Activated naive CD4-positive, alpha-beta T cell treated with Interleukin-2 at 50 U/mL for 16 hours (primary cell): ENCODE results near the gene CDH22.

Source experiments
- DNase-seq: peaks from one replicate; pipeline ENCODE4 v3.0.0-alpha.2; 2020

CDH22 gene

DNA sequence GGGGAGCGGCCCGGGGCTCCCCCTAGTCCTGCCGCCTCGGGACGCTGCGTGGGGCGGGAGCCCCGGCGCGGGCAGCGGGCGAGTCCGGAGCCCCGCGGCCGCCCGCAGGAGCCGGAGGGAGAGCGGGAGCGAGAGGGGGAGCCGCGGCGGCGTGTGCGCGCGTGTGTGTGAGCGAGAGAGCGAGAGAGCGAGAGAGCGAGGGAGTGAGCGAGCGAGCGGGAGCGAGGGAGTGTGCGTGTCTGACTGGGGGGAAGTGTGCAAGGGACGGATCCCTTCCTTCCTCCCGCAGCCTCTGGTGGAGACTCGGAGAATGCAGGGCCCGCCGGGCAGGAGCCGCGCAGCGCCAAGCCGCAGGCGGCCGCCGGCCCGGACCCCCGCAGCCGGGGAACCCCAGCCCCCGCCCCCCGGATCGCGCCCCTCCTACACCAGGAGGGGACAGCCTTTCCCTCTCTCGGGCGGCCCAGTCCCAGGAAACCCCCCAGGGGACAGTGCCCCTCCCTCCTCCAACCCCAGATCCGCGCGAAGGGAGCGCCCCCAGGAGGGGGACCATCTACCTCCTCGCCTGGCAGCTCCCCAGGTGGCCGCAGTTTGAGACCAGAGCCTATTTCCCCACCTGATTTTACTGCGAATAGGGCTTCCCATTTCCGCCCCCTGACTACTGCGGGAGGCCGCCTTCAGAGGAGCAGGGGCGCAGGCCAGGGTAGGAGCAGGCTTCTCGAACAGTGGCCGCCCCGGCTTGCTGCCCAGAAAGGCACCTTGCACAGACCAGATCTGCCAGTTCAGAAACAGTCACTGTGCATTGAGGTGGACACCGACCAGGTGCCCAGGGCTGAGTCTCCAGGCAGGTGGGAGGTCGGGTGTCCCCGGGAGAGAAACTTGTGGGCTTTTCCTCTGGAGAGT is at the start of gene CDH22:
CDH22 (minus strand) TSS at position 241 of the 900 bp plus-strand sequence. CDS start 57,204 bp downstream, outside the sequence.
- DNase-seq, result peak; percentile 44

DNA sequence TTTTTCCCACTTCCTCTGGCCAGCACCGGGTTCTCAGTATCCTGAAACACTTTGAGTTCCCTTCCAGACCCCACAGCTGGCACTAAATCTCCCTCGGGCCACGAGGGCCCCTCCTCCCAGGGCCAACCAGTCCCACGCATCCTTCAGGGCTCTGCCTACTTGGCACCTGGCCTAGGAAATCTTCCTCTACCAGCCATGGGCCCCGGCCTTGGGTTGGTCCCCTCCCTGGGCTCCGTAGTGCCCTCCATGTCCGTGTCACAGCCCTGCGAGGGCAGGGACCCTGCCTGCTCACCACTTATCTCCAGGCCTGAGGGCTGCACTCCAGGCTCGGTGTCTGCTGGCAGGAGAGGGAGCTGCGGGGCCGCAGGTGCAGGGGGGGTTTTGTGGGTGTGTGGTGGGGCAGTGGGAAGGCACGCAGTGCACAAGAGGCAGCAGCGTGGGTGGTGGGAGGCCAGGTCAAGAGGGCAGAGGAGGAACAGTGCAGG is 48.8 kb upstream of the CDH22 start:
- DNase-seq, result no peak

- no peak for DNase-seq
These were observed 48.1 kb upstream of the CDH22 start for GRCh38 chr20:46356195-46357029.

DNA sequence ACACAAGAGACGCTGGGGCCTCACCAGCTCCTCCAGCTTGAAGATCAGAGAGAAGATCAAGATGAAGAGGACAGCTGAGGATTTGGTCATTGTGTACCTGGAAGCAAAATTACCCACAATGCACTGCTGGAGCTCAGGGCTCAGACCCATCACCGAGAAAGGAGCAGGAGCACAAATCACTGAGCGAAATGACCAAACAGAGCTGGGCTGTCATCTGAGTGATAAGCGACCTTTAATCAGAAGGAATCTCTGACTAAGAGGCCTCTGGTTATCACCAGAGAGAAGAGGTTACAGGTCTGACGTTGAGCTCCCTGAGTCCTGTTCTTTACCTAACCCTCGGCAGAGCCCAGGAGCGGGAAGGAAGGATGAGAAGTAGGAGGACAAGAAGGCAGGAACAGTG is 47.5 kb upstream of the CDH22 start:
- no peak for DNase-seq

- DNase-seq, result no peak
These were observed 46.8 kb upstream of the CDH22 start for GRCh38 chr20:46354920-46355654.

DNA sequence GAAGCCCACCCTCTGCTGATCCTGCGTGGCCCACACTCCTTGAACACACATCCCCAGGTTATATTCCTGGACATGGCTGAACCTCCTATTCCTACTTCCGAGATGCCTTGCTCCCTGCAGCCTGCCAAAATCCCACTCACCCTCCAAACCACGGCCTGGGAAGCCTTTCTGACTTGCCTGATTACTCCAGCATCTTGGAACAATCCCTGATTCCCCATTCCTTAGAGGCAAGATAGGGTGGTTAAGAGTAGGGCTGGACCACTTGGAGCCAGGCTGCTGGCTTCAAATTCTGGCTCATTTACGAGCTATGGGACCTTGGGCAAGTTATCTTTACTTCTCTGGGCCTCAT is 45.9 kb upstream of the CDH22 start:
- DNase-seq, result no peak

- DNase-seq, result no peak
These were observed 45.4 kb upstream of the CDH22 start for GRCh38 chr20:46353500-46354206.

- DNase-seq, result no peak
These were observed 44.2 kb upstream of the CDH22 start for GRCh38 chr20:46352370-46352938.

- no peak for DNase-seq
These were observed 43.2 kb upstream of the CDH22 start for GRCh38 chr20:46351357-46352058.

GRCh38 chr20:46350986-46351267 is 42.6 kb upstream of the CDH22 start:
- DNase-seq, result no peak

- no peak for DNase-seq
These were observed 42.1 kb upstream of the CDH22 start for GRCh38 chr20:46350201-46350985.

DNA sequence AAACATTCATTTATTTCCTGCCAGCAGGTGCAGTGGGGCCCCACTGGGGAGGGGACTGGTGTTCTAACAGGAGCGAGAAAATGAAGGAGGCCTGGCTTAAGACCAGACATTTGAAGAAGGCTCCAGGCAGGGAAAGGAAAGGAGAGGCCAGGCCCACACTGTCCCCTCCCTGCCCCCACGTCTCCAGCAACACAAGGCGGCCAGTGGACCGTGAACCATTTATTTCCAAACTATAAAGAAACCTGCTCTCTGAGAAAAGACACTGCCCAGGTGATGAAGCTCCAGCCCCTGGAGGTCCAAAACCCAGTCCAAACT is 41.4 kb upstream of the CDH22 start:
- DNase-seq, result no peak

GRCh38 chr20:46349035-46349741 is 40.9 kb upstream of the CDH22 start:
- DNase-seq, result peak; percentile 48

DNA sequence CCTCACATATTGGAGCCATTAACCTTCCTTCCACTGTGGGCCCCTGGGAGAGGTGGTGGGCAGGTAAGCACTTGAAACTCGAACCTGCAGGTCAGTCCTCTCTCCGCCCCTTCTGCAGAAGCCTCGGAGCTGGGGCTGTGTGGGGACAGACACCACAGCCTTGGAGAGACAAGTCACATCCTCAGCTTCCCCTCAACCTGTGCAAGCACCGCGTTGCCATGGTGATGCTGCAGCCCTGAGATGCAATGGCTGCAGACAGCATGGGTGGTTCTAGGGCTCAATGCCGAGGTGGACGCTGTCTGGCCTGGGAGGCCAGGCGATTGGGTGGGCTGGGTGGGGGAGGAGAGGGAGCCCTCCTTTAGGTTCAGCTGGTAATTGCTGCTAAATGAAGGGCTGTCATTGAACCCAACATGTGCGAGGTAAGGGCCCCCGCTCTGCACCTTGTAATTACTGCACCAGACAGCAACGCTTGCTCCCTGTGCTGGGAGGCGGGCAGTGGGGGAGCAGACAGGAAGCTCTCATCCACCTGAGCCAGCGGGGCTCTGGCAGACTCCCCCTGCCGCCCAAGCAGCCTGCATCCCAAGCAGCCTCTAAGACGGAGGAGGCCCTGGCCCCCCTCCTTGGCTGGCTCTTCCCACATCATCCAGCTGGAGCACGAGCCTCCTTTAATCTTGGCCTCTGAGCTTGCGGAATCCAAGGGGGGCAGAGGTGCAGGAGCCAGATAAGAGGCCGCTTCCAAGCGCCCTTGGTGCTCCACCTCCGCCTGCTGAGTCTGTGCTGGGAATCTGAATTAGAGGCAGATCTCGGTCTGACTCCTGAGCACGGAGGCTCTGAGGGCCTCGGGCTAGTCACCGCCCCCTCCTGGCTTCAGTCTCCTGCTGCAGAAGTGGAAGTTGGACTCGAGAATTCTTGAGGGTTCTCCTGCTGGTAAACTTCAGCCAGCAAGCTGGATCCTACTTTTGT is 39.8 kb upstream of the CDH22 start:
- no peak for DNase-seq

DNA sequence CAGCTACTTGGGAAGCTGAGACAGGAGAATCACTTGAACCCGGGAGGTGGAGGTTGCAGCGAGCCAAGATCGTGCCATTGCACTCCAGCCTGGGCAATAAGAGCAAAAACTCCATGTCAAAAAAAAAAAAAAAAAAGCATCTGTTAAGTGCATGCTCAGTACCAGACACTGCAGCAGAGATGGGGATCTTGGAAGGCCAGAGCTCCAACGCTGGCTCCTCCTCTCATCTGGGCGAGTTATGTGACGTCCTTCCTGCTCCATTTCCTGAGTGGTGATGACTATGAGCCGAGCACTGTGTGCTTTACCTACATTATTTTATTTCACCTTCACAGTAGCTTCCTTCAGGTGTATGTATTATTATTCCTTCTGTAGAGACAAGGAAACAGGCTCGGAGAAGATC is 38.5 kb upstream of the CDH22 start:
- DNase-seq, result no peak

GRCh38 chr20:46344488-46345162 is 36.3 kb upstream of the CDH22 start:
- no peak for DNase-seq

DNA sequence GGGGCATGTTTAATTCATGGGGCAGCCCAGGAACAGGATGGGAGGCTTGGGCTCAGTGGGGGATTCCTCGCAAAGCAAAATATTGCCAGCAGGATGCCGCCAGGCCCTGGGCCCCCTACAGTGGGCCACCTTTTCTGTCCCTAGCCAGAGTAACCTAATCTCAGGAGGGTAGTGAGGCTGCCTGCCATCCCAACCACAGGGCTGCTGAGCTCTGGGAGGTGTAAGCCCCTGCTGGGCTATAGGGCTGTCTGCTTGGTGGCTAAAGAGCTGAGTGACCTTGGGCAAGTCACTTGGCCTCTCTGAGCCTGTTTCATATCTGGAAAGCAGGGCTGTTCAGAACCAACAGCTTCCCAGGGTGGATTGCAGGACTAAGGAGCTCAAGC is 35.7 kb upstream of the CDH22 start:
- DNase-seq, result no peak

GRCh38 chr20:46343348-46343974 is 35.2 kb upstream of the CDH22 start:
- DNase-seq, result no peak
